K562 (cell line): ENCODE results near the gene C1QTNF5. TPM values are rescaled to one million over a fixed set of nuclear protein-coding genes. Genes with fewer than 3 reads are reported as not detected.
A peak's percentile ranks its signal among the peaks of the same experiment; 100 is the strongest.

Source experiments
- CREB1 ChIP-seq, 2 experiments: sonication (generic) in 1 of 2; formaldehyde crosslinking in 1 of 2; IDR thresholded peaks; 2 replicates each; pipeline versions ENCODE4 v1.6.1 to v1.8.0; 2012 to 2022; ENCODE audit warnings: inconsistent platforms in 1 of 2, mild to moderate bottlenecking in 1 of 2, missing genetic modification reagents in 1 of 2, moderate library complexity in 1 of 2
- FOXA3 ChIP-seq, 2 experiments: fragments of 450-650 bp in 1 of 2; sonication (generic) in 1 of 2; formaldehyde crosslinking; IDR thresholded peaks in 1 of 2; conservative IDR thresholded peaks in 1 of 2; 2 replicates each; pipeline versions ENCODE4 v1.4.0 to v1.8.0; 2020 to 2022; ENCODE audit warnings: mild to moderate bottlenecking in 2 of 2, missing genetic modification reagents in 1 of 2
- GATAD2B ChIP-seq: fragments of 450-650 bp; IDR thresholded peaks from 2 replicates; pipeline ENCODE4 v1.6.1; 2017; ENCODE audit warnings: mild to moderate bottlenecking, borderline replicate concordance
- HCFC1 ChIP-seq: IDR thresholded peaks from 2 replicates; pipeline ENCODE4 v1.6.1; 2012; ENCODE audit warnings: low read depth, low read length, improper control_type of control experiment
- HDAC3 ChIP-seq: fragments of 450-650 bp; IDR thresholded peaks from 2 replicates; pipeline ENCODE4 v1.6.1; 2018; ENCODE audit warnings: borderline replicate concordance, mild to moderate bottlenecking, moderate library complexity; ENCODE audit not compliant: partially characterized antibody
- HOXB6 ChIP-seq: fragments of 250-450 bp; sonication (Bioruptor Pico); IDR thresholded peaks from 2 replicates; pipeline ENCODE4 v1.5.1; 2022; ENCODE audit warnings: mild to moderate bottlenecking, borderline replicate concordance
- PHF20 ChIP-seq: fragments of 450-650 bp; IDR thresholded peaks from 2 replicates; pipeline ENCODE4 v1.6.1; 2018; ENCODE audit not compliant: partially characterized antibody
- SIN3B ChIP-seq: fragments of 450-650 bp; IDR thresholded peaks from 2 replicates; pipeline ENCODE4 v1.6.1; 2017; ENCODE audit warnings: low read depth, mild to moderate bottlenecking, moderate library complexity
- SIX5 ChIP-seq, 2 experiments: IDR thresholded peaks; 2 replicates each; pipeline ENCODE4 v1.6.1; 2011; ENCODE audit warnings: low read length in 2 of 2, borderline replicate concordance in 1 of 2, low read depth in 1 of 2, mild to moderate bottlenecking in 1 of 2, moderate library complexity in 1 of 2; ENCODE audit not compliant: insufficient read depth in 1 of 2
- SMAD4 ChIP-seq: fragments of 250-450 bp; sonication (Bioruptor Pico); conservative IDR thresholded peaks from 2 replicates; pipeline ENCODE4 v1.8.0; 2021; ENCODE audit warnings: inconsistent platforms, mild to moderate bottlenecking, moderate library complexity
- TAF1 ChIP-seq: IDR thresholded peaks from 2 replicates; pipeline ENCODE4 v1.6.1; 2011; ENCODE audit warnings: mild to moderate bottlenecking, low read length, moderate library complexity; ENCODE audit not compliant: insufficient read depth, control insufficient read depth, severe bottlenecking; ENCODE audit errors: extremely low read depth
- YBX1 ChIP-seq: fragments of 450-650 bp; IDR thresholded peaks from 2 replicates; pipeline ENCODE4 v1.7.1; 2016; ENCODE audit warnings: mild to moderate bottlenecking
- ZBTB17 ChIP-seq: fragments of 450-650 bp; formaldehyde crosslinking; IDR thresholded peaks from 2 replicates; pipeline ENCODE4 v1.4.0; 2020; ENCODE audit warnings: mild to moderate bottlenecking
- ZFX ChIP-seq: sonication (generic); formaldehyde crosslinking; IDR thresholded peaks from 2 replicates; pipeline ENCODE4 v1.8.0; 2022; ENCODE audit warnings: mild to moderate bottlenecking, missing genetic modification reagents, moderate library complexity
- ZKSCAN3 ChIP-seq: fragments of 250-450 bp; sonication (Bioruptor Pico); IDR thresholded peaks from 2 replicates; pipeline ENCODE4 v1.4.0; 2020
- ZNF354B ChIP-seq: fragments of 250-450 bp; sonication (Bioruptor Pico); IDR thresholded peaks from 2 replicates; pipeline ENCODE4 v1.4.0; 2020
- ZNF444 ChIP-seq: fragments of 250-450 bp; sonication (Bioruptor Pico); IDR thresholded peaks from 2 replicates; pipeline ENCODE4 v1.4.0; 2020; ENCODE audit warnings: mild to moderate bottlenecking, moderate library complexity
- ZSCAN29 ChIP-seq: fragments of 450-650 bp; IDR thresholded peaks from 2 replicates; pipeline ENCODE4 v1.6.1; 2017
- polyA plus RNA-seq, 8 experiments: library from polyadenylated mRNA; depleted of rRNA in 4 of 8; stranded (reverse) in 5 of 8; unstranded in 3 of 8; fragments of >200 nt; fragmentation: Nextera tagmentation in 2 of 8; fragmentation: Illumina TruSeq in 1 of 8; extraction: Ambion mirVana in 2 of 8; extraction: Trizol in 1 of 8; gene quantifications; 2 replicates each; pipeline versions ENCODE4 v1.2.1 to v1.2.3, GENCODE V29; 2011 to 2014; ENCODE audit warnings: inconsistent platforms in 1 of 8, missing spikeins in 1 of 8
- total RNA-seq, 7 experiments: library from RNA; depleted of rRNA in 6 of 7; stranded (reverse); fragments of >200 nt in 6 of 7; fragmentation: Illumina TruSeq in 2 of 7; extraction: Trizol in 2 of 7; gene quantifications; 2 replicates each; pipeline versions ENCODE4 v1.2.1 to v1.2.3, GENCODE V29; 2011 to 2021; ENCODE audit warnings: low replicate concordance in 1 of 7
- TF ChIP-seq, protein P1 (sequence below): sonication (generic); formaldehyde crosslinking; IDR thresholded peaks from 2 replicates; pipeline ENCODE4 v1.8.0; 2022; ENCODE audit warnings: mild to moderate bottlenecking, missing genetic modification reagents
- TF ChIP-seq, protein P2 (sequence below): fragments of 150-350 bp; conservative IDR thresholded peaks from 2 replicates; pipeline ENCODE4 v1.6.1; 2014; ENCODE audit warnings: low read length

The C1QTNF5 gene
- total and polyA plus RNA-seq, 9 of the 15 experiments (the other 6 are each of a cell fraction or from before 2014, with no cell fraction given), result 0.07 to 0.76 (median 0.24) TPM; not detected in 1

DNA sequence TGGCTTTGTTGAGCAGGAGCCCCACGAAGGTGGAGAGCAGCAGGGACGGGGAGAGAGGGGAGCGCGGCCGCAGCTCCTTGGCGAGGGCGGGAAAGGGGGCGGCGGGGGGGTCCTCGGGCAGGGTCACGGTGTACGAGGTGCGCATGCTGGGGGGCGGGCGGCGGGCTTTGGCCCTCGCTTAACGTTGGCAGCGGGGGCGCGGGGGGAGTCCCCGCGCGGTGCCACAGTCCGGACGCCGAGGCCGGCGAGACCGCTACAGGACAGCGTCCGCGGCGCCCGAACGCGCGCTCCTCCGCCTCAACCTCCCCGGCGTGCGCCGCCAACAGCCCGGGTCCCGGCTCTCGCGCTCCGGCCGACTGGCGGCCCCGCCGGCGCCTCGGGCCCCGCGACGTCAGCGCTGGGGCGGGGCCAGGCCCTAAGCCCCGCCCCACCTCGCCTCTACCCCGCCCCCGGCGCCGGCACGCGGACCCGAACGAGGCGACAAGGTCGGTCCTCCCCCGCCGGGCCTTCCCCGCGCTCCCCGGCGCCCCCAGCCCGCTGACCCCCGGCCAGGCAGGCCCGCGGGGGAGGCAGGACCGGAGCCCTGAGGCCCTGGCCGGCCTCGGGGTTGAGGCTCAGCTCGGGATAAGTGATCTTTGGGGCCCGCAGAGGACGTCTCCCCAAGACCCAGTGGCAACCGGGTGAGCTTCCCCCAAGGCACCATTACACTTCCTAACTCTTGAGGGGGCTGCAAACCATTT is 23.3 kb upstream of the C1QTNF5 start (continued):
- TF ChIP-seq SIX5 (IDR thresholded peaks at IDR 0.05; ENCODE audit: borderline replicate concordance in 1 of 2, insufficient read depth in 1 of 2, low read depth in 1 of 2, low read length in 2 of 2) (no peak), ZNF444 (CRISPR knock-in tag) (no peak), HOXB6 (CRISPR knock-in tag) (no peak), SMAD4 (CRISPR knock-in tag) (0 out of 2 replicates have a peak, but pooled peaks have one; percentile 19), FOXA3 (CRISPR knock-in tag; conservative IDR thresholded peaks at IDR 0.05 in 1 of 2, IDR thresholded peaks at IDR 0.05 in 1 of 2) (no peak), GATAD2B (peak; percentile 59), SIN3B (no peak), TAF1 (peak; percentile 57), YBX1 (no peak), CREB1 (IDR thresholded peaks at IDR 0.05) (0 out of 2 replicates have a peak, but pooled peaks have one; percentile 28), CREB1 (CRISPR knock-in tag; IDR thresholded peaks at IDR 0.05) (no peak), ZKSCAN3 (CRISPR knock-in tag) (no peak), ZFX (peak; percentile 40; the same call in 1 of the 2 replicates), ZNF354B (no peak), ZSCAN29 (no peak), PHF20 (no peak), HDAC3 (no peak), HCFC1 (0 out of 2 replicates have a peak, but pooled peaks have one; percentile 11), ZBTB17 (CRISPR knock-in tag) (no peak)
- TF ChIP-seq, protein P1, sequence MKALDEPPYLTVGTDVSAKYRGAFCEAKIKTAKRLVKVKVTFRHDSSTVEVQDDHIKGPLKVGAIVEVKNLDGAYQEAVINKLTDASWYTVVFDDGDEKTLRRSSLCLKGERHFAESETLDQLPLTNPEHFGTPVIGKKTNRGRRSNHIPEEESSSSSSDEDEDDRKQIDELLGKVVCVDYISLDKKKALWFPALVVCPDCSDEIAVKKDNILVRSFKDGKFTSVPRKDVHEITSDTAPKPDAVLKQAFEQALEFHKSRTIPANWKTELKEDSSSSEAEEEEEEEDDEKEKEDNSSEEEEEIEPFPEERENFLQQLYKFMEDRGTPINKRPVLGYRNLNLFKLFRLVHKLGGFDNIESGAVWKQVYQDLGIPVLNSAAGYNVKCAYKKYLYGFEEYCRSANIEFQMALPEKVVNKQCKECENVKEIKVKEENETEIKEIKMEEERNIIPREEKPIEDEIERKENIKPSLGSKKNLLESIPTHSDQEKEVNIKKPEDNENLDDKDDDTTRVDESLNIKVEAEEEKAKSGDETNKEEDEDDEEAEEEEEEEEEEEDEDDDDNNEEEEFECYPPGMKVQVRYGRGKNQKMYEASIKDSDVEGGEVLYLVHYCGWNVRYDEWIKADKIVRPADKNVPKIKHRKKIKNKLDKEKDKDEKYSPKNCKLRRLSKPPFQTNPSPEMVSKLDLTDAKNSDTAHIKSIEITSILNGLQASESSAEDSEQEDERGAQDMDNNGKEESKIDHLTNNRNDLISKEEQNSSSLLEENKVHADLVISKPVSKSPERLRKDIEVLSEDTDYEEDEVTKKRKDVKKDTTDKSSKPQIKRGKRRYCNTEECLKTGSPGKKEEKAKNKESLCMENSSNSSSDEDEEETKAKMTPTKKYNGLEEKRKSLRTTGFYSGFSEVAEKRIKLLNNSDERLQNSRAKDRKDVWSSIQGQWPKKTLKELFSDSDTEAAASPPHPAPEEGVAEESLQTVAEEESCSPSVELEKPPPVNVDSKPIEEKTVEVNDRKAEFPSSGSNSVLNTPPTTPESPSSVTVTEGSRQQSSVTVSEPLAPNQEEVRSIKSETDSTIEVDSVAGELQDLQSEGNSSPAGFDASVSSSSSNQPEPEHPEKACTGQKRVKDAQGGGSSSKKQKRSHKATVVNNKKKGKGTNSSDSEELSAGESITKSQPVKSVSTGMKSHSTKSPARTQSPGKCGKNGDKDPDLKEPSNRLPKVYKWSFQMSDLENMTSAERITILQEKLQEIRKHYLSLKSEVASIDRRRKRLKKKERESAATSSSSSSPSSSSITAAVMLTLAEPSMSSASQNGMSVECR, result no peak
- TF ChIP-seq, protein P2, sequence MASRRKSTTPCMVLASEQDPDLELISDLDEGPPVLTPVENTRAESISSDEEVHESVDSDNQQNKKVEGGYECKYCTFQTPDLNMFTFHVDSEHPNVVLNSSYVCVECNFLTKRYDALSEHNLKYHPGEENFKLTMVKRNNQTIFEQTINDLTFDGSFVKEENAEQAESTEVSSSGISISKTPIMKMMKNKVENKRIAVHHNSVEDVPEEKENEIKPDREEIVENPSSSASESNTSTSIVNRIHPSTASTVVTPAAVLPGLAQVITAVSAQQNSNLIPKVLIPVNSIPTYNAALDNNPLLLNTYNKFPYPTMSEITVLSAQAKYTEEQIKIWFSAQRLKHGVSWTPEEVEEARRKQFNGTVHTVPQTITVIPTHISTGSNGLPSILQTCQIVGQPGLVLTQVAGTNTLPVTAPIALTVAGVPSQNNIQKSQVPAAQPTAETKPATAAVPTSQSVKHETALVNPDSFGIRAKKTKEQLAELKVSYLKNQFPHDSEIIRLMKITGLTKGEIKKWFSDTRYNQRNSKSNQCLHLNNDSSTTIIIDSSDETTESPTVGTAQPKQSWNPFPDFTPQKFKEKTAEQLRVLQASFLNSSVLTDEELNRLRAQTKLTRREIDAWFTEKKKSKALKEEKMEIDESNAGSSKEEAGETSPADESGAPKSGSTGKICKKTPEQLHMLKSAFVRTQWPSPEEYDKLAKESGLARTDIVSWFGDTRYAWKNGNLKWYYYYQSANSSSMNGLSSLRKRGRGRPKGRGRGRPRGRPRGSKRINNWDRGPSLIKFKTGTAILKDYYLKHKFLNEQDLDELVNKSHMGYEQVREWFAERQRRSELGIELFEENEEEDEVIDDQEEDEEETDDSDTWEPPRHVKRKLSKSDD, result no peak
